Measurements from ENCODE around the gene MFAP4.

MFAP4 gene

GRCh38 chr17:19334331-19334730 lies 52.7 kb downstream of the MFAP4 start:
- no peak for DNase-seq (ENCODE audit: low read depth in 2 of 2)

- DNase-seq (ENCODE audit: low read depth in 2 of 2), result no peak
Measured at GRCh38 chr17:19333736-19334290, 53.2 kb downstream of the MFAP4 start.
